IPS-15b (cell line): ENCODE results near the gene PPP4R2.

Experiments
- H3K27me3 ChIP-seq: one replicate; pipeline ENCODE4 v1.6.1; 2013; ENCODE audit warnings: low read length; ENCODE audit not compliant: control insufficient read depth, insufficient read depth
- H3K36me3 ChIP-seq: one replicate; pipeline ENCODE4 v1.6.1; 2013; ENCODE audit warnings: low read length; ENCODE audit not compliant: control insufficient read depth, insufficient read depth
- H3K4me1 ChIP-seq: one replicate; pipeline ENCODE4 v1.6.1; 2013; ENCODE audit warnings: mild to moderate bottlenecking, low read length; ENCODE audit not compliant: control insufficient read depth, insufficient read depth
- H3K4me3 ChIP-seq: one replicate; pipeline ENCODE4 v1.5.1; 2013; ENCODE audit warnings: low read depth, low read length
- H3K9ac ChIP-seq: one replicate; pipeline ENCODE4 v1.6.1; 2013; ENCODE audit warnings: low read depth, mild to moderate bottlenecking, low read length
- H3K9me3 ChIP-seq: one replicate; pipeline ENCODE4 v1.6.1; 2013; ENCODE audit warnings: mild to moderate bottlenecking, low read length; ENCODE audit not compliant: control insufficient read depth, insufficient read depth

PPP4R2 gene

GRCh38 chr3:72996473-72997333 lies at the start of gene PPP4R2:
Gene PPP4R2, plus strand, starts transcription at chr3:72996811. Its CDS starts 227 bp downstream, at chr3:72997038.
- peak within 1 kb of the TSS; percentile 94 for H3K4me3 ChIP-seq
- no peaks in the 10 kb centered on the region for H3K9me3 ChIP-seq
- peak within 1 kb of the TSS; percentile 97 for H3K9ac ChIP-seq
- no peaks in the 10 kb centered on the region for H3K27me3 ChIP-seq
- peaks cover 17% of the 10 kb centered on the region for H3K4me1 ChIP-seq
- H3K36me3 ChIP-seq: peaks cover 14% of the 10 kb centered on the region

DNA sequence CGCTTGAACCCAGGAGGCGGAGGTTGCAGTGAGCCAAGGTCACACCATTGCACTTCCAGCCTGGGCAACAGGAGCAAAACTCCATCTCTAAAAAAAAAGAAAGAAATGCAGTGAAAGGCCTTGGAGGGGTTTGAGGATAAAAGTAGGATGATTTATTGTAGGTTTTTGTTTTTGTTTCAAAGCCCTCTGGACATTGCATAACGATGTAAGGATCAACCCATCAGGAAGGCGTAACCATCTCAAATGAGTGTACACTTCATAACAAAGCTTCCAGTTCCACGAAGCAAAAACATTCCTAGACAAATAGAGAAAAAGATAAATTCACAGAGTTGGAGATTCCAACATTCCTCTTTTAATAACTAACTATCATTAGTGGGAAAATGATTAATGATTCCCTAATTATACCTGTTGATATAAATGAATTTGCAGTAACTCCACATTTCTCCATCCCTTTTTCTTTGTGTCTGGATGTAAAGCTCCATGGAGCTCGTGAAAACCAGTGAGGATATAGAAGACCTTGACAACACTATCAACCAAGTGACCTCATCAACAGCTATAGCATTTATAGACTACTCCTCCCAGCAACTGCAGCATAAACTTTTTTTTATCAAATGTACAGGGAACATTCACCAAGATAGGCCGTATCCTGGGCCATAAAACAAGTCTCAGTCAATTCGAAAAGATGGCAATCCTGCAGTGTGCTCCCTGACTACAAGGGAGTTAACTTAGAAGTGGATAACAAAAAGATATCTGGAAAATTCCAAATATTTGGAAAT lies 48.7 kb upstream of the PPP4R2 start:
- Histone ChIP-seq H3K9ac (no peak overlapping the region), H3K9me3 (no peaks in the 10 kb centered on the region), H3K36me3 (no peaks in the 10 kb centered on the region), H3K4me3 (no peak overlapping the region), H3K27me3 (no peaks in the 10 kb centered on the region), H3K4me1 (peaks cover 3% of the 10 kb centered on the region)

DNA sequence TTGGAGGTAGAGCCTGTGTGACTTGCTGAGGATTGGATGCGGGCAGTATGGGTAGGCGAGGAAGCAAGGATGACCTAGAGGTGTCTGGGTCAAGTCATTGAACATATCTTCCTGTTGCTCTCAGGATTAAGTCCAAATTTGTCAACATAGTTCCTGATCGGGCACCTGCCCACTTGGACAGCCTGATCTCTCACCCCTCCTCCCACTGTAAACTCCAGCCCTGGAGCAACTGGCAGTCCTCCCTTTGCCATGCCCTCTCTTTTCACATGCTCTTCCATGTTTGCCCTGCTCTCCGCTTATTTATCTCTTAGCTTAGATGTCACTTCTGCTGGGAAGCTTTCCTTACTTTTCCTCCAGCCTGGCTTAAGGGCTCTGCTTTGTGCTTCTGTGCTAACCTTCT lies 47.6 kb upstream of the PPP4R2 start:
- H3K9me3 ChIP-seq: no peaks in the 10 kb centered on the region
- H3K4me3 ChIP-seq: no peak overlapping the region
- H3K36me3 ChIP-seq: no peaks in the 10 kb centered on the region
- no peaks in the 10 kb centered on the region for H3K27me3 ChIP-seq
- peaks cover 3% of the 10 kb centered on the region for H3K4me1 ChIP-seq
- H3K9ac ChIP-seq: no peak overlapping the region

DNA sequence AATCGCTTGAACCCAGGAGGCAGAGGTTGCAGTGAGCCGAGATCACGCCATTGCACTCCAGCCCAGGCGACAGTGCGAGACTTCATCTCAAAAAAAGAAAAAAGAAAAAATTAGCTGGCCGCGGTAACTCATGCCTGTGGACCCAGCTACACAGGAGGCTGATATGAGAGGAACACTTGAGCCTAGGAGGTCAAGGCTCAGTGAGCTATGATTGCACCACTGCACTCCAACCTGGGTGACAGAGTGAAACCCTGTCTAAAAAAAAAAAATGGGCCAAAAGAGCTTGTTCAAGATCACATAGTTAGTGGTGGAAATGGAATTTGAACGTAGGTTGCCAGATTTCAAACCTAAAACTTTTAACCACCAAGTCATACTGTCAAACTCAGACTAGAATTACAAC lies 46.2 kb upstream of the PPP4R2 start:
- Histone ChIP-seq H3K4me1 (peaks cover 3% of the 10 kb centered on the region), H3K36me3 (no peaks in the 10 kb centered on the region), H3K27me3 (no peaks in the 10 kb centered on the region), H3K9ac (no peak overlapping the region), H3K4me3 (no peak overlapping the region), H3K9me3 (no peaks in the 10 kb centered on the region)

DNA sequence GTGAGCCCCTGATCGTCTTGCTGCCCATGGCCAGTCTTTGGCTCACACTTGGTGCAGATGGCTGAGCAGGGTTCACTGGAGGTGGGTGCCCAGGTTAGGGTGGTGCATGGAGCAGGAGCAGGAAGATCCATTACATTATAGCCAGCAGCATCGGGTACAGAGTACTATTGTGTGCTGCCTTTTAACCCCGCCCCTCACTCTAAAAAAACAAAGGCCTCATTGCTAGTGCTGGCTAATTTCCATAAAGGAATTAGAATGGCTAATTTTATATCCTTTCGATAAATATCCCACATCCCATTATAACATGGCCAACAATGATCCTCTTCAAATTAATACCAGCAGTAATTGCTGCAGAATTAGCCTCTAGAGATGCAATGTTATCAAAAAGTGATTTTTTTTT lies 45.8 kb upstream of the PPP4R2 start:
- no peaks in the 10 kb centered on the region for H3K9me3 ChIP-seq
- H3K9ac ChIP-seq: no peak overlapping the region
- H3K4me1 ChIP-seq: peaks cover 3% of the 10 kb centered on the region
- H3K36me3 ChIP-seq: no peaks in the 10 kb centered on the region
- H3K27me3 ChIP-seq: no peaks in the 10 kb centered on the region
- no peak overlapping the region for H3K4me3 ChIP-seq

GRCh38 chr3:72951259-72951722 lies 45.3 kb upstream of the PPP4R2 start:
- H3K27me3 ChIP-seq: no peaks in the 10 kb centered on the region
- H3K36me3 ChIP-seq: no peaks in the 10 kb centered on the region
- no peak overlapping the region for H3K4me3 ChIP-seq

DNA sequence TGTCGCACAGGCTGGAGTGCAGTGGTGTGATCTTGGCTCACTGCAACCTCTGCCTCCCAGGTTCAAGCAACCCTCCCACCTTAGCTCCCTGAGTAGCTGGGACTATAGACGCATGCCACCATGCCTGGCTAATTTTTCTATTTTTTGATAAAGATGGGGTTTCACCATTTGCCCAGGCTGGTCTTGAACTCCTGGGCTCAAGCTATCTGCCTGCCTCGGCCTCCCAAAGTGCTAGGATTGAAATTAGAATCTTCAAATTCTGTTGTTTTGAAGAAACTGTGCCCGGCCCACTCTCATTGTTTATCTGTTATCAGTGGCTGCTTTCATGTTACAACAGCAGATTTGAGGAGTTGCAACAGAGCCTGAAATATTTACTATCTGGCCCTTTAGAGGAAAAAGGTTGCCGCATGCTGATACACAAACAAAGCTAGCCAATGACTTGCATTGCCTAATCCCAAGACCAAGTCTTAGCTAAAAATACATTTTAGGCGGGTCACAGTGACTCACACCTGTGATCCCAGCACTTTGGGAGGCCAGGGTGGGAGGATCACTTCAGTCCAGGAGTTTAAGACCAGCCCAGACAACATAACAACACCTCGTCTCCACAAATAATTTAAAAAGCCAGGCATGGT lies 43.2 kb upstream of the PPP4R2 start:
- peaks cover 3% of the 10 kb centered on the region for H3K4me1 ChIP-seq
- no peak overlapping the region for H3K4me3 ChIP-seq
- no peak overlapping the region for H3K9ac ChIP-seq
- no peaks in the 10 kb centered on the region for H3K9me3 ChIP-seq
- no peaks in the 10 kb centered on the region for H3K36me3 ChIP-seq
- no peaks in the 10 kb centered on the region for H3K27me3 ChIP-seq

More at GRCh38 chr3:72951259-72951722, 45.3 kb upstream of the PPP4R2 start:
- peaks cover 3% of the 10 kb centered on the region for H3K4me1 ChIP-seq
- no peak overlapping the region for H3K9ac ChIP-seq
- no peaks in the 10 kb centered on the region for H3K9me3 ChIP-seq

GRCh38 chr3:72957297-72957696 lies 39.3 kb upstream of the PPP4R2 start:
- no peaks in the 10 kb centered on the region for H3K36me3 ChIP-seq
- H3K9ac ChIP-seq: no peak overlapping the region
- H3K4me1 ChIP-seq: no peaks in the 10 kb centered on the region
- H3K9me3 ChIP-seq: no peaks in the 10 kb centered on the region
- H3K4me3 ChIP-seq: no peak overlapping the region
- H3K27me3 ChIP-seq: no peaks in the 10 kb centered on the region

DNA sequence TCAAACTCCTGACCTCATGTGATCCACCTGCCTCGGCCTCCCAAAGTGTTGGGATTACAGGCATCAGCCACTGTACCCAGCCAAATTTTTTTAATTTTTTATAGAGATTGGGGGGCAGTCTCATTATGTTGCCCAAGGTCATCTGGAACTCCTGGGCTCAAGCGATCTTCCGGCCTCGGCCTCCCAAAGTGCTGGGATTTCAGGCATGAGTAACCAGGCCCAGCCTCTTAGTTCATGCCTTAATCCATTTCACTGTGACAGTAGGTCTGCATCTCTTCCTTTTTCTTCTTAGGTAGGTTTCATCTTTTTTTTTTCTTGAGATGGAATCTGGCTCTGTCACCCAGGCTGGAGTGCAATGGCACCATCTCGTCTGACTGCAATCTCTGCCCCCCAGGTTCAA lies 37.3 kb upstream of the PPP4R2 start:
- no peaks in the 10 kb centered on the region for H3K9me3 ChIP-seq
- no peak overlapping the region for H3K9ac ChIP-seq
- H3K4me3 ChIP-seq: no peak overlapping the region
- no peaks in the 10 kb centered on the region for H3K4me1 ChIP-seq
- H3K36me3 ChIP-seq: no peaks in the 10 kb centered on the region
- no peaks in the 10 kb centered on the region for H3K27me3 ChIP-seq

DNA sequence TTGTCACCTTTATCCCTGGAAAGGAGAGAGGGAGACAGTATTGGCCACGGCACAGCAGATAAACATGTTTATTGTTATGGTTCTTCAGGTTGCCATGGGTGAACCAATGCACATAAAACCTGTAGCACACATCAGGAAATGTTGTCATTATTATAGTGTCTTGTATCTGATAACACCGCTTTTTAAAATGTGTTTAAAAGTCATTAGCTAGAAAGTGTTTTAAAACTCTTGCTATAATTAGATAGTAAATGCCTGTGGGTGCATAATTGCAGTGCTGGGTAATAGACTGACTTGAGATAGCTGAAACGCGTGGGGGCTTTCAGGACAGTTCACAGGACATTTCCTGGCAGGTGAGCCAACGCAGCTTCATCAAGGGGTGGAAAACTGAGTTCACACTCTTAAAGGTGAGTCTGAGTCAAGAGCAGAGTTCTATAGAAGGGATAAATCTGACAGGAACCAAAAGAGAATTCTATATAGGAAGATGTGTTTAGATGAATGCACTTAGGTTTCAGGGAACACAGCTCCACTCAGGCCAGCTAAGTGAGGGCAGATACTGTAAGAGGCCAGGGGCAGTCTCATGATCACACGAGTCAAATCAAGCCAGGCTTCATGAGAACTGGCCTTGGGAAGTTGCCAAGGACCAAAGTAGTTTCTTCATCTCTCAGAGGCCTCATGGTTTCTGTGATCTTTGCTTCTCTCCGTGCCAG lies 35.6 kb upstream of the PPP4R2 start:
- H3K9me3 ChIP-seq: no peaks in the 10 kb centered on the region
- no peaks in the 10 kb centered on the region for H3K4me1 ChIP-seq
- H3K27me3 ChIP-seq: no peaks in the 10 kb centered on the region
- H3K9ac ChIP-seq: no peak overlapping the region
- no peak overlapping the region for H3K4me3 ChIP-seq
- no peaks in the 10 kb centered on the region for H3K36me3 ChIP-seq

DNA sequence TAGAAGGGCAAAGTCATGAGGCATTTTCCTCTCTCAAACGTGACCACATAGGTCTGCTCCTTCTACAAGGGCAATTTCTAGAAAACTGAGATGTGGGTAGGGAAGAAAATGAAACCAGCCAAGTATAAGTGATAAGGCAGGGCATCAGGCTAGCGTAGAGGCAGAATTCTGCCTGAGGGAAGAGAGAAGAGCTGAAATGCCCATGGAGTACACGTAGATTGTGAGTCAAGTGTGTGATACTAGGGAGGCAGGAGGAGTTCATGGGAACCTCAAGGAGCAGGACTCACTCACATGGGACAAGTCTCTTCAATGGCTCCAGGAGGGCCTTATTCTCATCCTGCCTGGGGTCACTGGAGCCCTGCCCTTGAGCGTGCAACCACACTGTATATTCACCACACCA lies 34.9 kb upstream of the PPP4R2 start:
- Histone ChIP-seq H3K4me1 (no peaks in the 10 kb centered on the region), H3K36me3 (no peaks in the 10 kb centered on the region)

More for the DNA sequence above, 34.9 kb upstream of the PPP4R2 start:
- Histone ChIP-seq H3K4me3 (no peak overlapping the region), H3K9me3 (no peaks in the 10 kb centered on the region), H3K9ac (no peak overlapping the region), H3K27me3 (no peaks in the 10 kb centered on the region)
